NCI-H1092 (cell line): Measurements from ENCODE around the gene TOPAZ1.
A peak's percentile ranks its signal among the peaks of the same experiment; 100 is the strongest.

Experiments
- DNase-seq: peaks from one replicate; lab custom pipeline; 2025; lab: John Stamatoyannopoulos, UW

TOPAZ1 gene

DNA sequence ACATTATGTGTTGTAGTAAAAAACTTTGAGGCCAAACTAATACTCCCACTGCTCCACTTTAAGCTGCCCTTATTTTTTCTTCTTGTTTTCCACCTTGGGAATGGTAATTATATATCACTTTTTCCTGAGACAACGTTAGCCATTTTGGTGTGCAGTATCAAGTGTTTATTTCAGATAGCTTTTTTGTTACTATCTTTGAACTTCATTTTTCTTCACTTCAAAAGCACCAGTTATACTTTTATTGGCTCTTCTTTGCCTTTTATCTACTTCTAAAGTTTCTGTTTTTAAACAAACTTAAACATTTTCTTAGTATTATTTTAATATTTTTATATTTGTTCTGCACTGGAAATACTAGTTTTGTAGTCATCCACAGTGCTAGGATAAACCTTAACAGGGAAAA lies 6.5 kb downstream of the TOPAZ1 start:
- DNase-seq, result no peak

DNA sequence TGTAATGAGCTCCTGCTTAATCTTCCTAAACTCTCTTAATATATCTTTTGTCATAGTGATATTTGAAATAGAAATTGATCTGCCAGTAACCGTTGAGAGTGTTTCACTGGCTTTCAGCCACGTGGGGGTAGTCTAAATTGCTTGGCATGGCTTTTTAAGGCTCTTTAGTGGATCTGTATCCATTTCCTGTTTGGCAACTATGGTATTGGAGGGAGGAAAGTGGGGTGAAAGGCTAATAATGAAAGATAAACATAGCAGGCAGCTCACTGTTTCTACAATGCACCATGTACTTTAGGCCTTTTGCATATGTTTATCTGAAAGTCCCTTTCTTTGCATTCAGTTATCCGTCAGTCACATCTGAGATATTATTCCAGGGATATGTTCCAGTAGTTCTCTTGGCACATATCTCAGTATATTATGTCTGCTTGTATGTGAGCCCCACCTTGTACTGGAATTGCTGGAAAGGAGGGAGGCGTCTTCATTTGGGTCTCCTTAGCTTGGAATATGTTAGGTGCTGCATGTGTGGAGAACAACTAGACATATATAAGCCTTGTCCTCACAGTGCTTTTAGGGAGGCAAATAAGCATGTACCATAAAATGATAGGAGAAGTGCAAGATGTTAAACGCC lies 10.8 kb downstream of the TOPAZ1 start:
- DNase-seq, result peak; percentile 65

DNA sequence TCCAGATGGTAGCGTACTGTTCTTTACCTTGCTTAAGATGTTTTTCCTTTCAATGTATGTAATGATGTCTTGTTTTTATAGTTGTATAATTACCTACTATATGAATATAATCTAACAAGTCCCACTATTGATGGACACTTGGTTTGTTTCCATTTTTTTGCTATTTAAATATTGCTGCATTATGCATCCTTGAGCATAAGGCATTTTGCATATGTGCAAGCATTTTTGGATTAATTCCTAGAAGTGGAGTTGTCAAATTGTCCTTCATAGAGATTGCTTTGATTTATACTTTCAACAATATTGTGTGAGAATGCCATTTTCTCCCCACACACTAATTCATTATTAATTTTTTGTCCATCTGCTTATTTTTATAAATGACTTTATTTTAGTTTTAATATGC lies 17.7 kb downstream of the TOPAZ1 start:
- no peak for DNase-seq

DNA sequence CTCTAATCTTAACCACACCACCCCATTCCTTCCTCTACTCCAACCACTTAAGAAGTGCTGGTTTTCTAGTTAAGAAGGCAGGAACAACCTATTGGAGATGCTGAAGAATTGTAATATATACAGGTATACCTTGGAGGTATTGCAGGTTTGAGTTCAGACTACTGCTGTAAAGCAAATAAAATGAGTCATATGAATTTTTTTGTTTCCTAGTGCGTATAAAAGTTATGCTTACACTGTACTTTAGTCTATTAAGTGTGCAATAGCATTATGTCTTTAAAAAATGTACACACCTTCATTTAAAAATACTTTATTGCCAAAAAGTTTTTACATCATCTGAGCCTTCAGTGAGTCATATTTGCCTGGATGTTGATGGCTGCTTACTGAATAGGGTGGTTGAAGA lies 22.5 kb downstream of the TOPAZ1 start:
- no peak for DNase-seq

DNA sequence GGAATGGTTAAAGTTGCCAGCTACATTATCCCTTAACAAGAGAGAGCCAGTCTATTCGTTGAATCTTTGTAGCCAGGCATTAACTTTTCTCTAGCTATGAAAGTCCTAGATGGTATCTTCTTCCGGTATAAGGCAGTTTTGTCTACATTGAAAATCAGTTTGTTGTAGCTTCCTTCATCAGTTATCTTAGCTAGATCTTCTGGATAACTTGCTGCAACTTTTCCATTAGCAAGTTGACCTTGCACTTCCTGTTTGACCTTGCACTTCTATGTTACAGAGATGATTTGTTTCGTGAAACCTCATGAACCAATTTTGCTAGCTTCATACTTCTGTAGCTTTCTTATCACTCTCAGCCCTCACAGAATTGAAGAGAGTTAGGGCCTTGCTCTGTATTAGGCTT lies 24.1 kb downstream of the TOPAZ1 start:
- no peak for DNase-seq

DNA sequence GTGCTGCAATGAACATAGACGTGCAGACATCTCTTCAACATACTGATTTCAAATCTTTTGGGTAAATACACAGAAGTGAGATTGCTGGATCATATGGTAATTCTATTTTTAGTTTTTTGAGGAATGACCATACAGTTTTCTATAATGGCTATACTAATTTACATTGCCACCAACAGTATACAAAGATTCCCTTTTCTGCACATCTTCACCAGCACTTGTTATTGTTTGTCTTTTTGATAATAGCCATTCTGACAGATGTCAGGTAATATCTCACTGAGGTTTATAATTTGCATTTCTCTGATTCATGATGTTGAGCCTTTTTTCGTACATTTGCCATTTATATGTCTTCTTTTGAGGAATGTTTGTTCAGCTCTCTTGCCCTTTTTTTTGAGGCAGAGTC lies 30.5 kb downstream of the TOPAZ1 start:
- no peak for DNase-seq

DNA sequence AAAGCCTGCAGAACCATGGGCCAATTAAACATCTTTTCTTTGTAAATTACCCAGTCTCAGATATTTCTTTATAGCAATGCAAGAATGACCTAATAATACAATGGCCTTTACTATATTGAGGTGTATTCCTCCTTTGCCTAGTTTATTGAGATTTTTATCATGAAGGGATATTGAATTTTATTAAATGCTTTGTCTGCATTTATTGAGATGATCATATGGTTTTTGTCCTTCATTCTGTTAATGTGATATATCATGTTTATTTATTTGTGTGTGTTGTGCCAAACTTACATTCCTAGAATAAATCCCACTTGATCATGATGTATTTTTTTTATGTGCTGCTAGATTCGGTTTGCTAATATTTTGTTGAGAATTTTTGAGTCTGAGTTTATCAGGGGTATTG lies 36.2 kb downstream of the TOPAZ1 start:
- no peak for DNase-seq

DNA sequence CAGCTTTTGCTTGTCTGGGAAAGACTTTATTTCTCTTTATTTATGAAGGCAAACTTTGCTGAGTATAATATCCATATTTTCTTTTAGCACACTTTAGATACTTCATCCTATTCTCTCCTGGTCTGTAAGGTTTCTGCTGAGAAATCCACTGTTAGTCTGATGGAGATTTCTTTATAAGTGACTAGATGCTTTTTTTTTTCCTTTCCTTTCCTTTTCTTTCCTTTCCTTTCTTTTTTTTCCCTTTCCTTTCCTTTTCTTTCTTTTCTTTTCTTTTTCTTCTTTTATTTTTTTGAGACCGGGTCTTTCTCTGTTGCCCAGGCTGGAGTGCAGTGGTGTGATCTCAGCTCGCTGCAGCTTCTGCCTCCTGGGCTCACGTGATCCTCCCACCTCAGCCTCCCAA lies 38.4 kb downstream of the TOPAZ1 start:
- DNase-seq, result no peak

DNA sequence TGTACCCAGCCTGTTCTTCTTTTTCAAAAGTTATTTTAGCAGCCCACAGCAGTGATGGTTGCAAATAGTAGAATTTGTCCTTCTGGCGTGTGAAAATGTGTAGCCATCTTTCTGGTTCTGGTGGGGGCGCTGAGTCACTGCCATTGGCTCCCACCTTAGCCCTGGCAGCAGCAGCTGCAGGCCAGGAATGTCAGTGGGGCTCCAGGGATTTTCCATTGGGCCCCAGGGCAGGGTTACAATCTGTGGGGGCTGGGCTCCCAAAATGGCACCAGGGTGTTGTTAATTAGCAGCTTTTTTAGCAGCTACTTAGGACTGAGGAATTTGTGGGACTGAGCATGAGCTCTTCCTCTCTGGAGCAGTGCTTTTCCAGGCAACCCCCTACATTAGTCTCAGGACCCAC lies 38.9 kb downstream of the TOPAZ1 start:
- DNase-seq, result no peak

DNA sequence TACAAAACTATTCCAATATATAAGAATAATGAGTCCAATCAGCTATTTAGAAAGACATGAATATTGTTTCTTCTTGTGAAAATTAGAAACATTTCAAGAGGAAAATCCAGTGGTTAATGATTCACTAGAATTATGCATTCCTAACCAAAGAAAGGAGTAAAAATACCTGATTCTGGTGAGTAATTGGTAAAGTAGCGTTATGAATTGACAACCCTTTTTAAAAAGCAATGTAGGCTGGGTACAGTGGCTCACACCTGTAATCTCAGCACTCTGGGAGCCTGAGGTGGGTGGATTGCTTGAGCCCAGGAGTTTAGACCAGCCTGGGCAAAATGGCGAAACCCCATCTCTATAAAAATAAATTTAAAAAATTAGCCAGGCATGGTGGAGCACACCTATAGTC lies 43.3 kb downstream of the TOPAZ1 start:
- DNase-seq, result no peak

DNA sequence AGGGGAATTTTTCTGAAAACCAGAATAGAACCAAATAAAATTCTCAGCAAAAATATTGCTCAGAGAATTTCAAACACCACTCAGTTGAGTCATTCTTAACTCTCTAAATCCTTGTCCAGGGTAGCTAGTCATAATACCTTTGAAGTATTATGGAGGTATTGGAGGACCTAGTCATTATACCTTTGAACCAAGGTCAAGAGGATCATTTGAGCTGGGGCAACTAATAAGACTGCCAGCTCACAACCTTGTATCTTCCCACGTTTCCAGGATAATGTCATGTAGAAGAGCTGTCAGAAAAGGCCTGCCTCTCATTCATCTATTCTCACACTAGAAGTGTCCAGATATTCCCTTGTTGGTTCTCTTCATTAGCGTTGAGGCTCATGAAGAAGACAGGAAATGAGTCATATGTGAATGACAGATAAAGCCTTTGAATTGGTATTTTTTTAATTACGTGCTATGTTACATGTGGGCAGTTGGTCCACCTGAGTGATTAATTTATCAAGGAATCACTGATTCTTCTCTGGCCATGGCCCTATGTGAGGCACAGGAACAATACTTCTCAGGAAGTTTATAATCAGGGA lies 48.3 kb downstream of the TOPAZ1 start:
- DNase-seq, result no peak

DNA sequence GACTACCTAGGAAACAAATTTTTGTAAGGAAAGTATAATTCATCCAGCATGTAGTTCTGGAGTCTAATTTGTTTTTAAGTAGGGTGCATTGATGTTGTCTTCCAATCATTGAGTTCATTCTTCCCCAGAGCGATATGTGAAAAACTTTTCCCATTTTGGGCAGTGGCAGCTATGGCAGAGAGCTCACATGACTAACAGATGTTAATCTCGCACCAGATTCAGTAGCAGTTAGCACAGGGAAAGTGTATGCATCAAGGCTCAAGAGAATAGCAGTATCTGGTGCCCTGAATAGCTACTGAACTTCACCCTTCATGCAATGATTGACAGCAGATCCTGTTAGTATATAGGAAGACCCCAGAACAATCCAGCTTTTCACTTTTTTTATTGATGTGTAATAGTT lies 50.6 kb downstream of the TOPAZ1 start:
- DNase-seq, result no peak

DNA sequence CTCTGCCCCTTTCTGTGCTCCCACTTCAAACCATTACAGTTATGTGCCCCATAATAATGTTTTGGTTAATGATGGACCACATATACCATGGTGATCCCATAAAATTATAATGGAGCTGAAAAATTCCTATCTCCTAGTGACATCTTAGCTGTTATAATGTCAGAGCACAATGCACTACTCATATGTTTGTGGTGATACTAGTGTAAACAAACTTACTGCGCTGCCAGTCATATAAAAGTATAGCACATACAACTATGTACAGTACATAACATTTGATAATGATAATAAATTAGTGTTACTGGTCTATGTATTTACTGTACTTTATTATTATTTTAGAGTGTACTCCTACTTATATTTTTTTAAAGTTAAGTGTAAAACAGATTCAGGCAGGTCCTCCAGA lies 51.3 kb downstream of the TOPAZ1 start:
- DNase-seq, result no peak

DNA sequence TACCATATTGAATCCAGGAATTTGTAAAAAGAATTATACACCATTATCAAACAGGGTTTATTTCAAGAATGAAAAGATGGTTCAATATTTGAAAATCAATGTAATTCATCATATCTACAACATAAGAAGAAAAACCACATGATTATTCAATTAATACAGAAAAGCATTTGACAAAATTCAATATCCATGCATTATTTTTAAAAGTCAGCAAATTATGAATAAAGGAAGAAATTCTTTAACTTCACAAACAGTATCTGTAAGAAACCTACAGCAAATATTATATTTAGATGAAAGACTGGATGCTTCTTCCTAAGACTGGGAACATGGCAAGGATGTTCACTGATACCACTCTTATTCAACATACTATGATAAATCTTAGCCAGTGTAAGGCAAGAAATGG lies 55.6 kb downstream of the TOPAZ1 start:
- DNase-seq, result no peak

DNA sequence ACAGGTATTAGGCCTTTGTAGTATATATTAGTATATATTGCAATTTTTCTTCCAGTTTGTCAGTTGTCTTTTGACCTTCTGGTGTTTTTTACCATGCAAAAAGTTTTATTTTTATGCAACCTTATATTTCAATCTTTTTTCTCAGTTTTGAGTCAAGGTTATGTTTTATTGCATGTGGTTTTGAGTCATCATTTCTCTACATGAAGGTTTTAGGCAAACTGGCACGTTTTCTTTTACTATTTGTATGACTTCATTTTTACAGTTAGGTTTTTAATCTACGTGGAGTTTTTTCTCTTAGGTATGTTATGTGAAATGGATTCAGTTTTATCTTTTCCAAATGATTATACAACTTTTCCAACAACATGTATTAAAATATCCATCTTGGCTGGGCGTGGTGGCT lies 60.1 kb downstream of the TOPAZ1 start:
- no peak for DNase-seq

DNA sequence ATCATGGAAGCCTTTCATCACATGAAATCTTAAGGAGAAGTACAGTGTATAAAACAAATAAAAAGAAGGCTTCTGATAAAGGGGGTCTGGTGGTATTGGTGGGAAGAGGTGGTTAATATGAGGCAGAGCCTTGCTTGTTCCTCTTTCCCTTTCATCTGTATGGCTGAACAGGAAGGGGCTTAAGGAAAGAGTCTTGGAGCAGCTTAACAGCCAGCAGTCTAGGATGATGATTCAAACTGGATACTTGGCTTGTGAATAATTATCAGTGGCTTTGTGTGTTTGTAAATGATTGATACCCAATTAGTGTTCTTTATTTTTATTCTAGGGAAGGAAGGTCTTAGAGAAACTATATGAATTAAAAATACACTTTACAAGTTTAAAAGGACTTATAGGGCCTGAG lies 67.8 kb downstream of the TOPAZ1 start:
- DNase-seq, result no peak

DNA sequence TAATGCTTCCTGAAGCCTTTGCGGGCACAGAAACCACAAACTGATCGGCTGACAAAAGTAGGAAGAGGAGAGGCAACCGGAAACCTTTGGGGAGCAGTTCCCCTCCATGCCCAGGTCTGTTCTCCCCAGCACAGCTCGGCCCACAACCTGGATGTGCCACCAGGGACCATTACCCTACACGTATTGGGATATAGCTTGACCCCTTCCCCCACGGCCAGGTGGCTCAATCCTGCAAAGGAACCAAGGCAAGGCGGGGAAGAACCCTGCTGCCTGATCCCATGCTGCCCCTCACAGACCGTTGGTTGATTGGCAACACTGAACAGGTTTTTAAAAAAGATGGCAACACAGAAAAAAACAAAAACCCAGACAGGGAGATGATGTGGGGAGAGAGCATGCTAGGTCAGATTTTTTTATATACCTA lies 77.2 kb downstream of the TOPAZ1 start:
- DNase-seq, result no peak

DNA sequence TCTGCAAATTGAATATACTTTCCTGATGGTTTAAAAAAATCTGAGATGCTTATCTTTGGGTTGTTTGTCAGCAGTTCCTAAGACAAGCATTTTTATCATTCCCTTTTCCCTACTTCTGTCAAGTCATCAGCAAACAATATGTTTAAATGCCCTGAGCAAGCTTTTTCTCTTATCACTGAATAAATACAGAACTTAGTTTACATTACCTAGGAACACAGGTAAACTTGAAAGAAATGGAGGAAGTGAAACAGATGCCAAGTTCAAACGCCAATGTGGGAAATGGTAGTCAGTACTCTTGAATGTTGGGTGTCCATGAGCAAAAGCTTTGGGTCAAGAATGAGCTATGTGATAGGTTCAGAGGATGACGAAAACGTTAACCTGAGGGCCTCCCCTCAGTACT lies 79.6 kb downstream of the TOPAZ1 start:
- no peak for DNase-seq

DNA sequence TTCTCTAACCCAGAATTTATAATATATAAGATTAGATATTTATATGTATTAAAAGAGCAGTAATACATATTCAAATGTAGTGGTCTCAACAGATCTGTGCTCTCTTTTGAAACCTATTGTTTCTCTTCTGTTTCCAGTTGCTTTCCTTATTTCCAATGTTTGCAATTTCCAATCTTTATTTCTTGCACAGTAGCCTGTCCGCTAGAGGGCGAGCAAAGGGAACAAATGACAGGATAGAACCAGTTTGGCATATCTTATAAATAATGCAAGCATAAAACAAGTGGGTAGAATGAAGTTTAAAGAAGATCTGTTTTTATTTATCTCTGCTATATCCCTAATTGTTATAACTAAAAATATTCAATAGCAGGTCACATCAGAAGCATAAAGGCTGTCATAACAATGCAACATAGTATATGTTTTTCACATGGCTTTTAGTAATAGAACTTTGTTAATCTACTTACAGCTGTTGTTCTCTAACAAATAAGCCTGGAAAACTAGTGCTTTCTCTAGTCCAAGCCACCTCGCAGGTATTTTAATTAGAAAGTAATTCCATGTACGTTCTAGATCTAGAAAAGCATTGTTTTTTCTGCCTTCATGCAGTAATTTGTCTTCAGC lies 81.8 kb downstream of the TOPAZ1 start:
- DNase-seq, result peak; percentile 38

DNA sequence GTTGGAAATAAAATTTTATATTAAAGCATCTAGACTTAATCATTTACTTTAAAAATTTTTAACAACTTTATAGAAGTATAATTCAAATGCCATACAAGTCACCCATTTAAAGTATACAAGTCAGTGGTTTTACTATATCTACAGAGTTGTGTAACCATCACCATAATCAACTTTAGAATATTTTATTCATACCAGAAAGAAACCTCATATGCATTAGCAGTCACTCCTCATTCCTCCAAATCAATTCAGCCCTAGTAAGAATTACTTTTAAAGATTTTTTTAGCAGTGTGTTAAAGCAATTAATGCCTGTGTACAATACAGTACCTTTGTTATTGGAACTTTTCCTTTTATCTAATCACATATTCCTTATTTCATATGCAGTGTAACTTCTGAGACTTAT lies 82.9 kb downstream of the TOPAZ1 start:
- DNase-seq, result no peak

DNA sequence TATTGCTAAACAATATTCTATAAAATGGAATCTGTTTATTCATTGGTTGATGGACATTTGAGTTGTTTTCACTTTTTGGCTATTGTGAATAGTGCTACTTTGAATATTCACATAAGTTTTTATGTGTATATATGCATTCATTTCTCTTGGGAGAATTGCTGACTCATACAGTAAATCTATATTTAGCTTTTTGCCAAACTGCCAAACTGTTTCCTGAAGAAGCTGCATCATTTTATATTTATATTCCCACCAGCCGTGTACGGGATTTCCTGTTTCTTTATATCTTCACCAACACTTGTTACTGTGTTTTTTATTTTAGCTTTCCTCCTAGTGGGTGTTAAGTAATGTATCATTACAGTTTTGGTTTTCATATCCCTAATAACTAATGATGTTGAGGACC lies 84.3 kb downstream of the TOPAZ1 start:
- DNase-seq, result no peak

DNA sequence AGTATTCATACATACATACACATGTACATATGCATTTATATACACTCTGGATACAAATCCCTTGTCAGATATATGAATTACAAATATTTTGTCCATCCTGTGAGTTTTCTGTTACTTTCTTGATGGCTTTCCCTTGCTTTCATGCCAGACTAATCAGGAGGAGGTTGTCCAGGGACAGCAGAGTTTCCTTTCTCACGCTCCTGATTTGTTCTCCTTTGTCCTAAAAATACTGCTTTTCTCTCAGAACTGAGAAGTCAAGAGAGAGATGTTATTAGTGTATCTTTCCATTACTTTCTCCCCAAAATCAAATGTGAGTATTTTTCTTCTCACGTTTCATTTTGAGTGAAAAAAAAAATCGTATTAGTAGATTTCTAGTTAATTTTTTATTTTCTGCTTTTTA lies 84.8 kb downstream of the TOPAZ1 start:
- no peak for DNase-seq

DNA sequence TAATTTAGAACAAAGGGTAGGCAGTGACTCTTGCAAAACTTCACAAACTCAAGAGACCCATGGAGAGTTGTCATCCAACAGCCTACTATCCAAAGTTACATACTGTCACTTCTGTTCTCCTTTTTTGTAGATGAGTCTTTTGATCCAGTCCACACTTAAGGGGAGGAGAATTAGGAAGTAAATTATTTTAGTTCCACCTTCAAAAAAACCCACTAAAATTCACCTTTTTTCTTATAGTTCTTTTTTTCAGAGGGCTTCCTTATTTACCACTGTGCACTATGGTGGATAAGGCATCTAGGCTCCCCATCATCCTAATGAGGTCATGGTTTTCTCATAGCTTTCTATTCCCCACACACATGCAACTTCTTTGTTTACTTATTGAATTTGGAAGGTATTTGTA lies 88.3 kb downstream of the TOPAZ1 start:
- no peak for DNase-seq

DNA sequence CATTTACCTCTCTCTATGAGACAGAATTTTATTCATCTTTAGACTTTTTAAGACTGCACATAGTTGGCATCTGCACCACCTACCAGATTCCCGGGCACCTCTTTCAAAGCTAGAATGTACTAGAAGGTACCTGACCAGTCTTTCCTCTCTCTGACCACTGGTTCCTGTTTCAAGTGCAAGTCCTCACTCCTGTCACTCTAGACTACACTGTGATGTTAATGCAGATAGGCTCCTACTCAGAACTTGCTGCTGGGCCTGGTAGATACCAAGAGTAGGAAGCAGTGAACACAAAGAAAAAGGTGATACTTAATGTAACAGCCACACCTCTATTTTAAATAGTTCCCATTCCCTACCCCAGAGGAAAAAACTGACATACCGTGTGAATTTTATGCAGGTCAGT lies 88.8 kb downstream of the TOPAZ1 start:
- no peak for DNase-seq
